NCI-H2196 (cell line): ENCODE data around the gene TP63.

Source experiments
- DNase-seq: peaks from one replicate; lab custom pipeline; 2025; ENCODE audit not compliant: unreplicated experiment; lab: John Stamatoyannopoulos, UW

TP63 gene

DNA sequence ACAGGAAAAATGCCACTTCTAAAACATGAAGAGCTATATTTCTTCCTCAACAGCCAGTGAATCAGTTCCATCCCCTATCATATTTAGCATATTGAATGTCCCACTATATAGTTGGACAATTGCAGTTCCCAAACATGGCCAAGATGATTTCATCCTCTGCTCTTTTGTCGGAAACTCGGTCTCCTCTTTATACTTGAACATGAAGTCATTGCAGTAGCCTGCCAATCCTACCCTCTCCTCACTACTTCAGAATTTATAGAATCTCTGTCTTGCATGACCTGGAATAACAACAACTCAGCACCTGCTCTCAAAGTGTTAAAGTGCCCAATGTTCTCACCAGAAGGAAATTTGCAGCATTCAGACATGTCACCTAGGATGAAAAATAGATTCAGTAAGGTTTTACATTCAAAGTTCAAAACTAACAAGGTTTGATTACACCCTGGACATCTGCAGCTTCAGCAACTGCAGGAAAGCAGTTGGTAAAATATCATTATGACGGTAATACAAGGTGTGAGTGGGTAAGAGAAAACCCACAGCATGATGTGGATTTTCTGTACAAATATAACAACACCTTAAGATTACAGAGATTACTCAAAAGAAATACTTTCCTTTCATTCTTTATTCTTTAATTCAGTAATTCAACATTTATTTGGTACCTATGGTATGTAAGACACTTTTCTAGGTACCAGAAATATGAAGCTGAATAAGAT, 52.5 kb downstream of the TP63 start:
- peak; percentile 55 for DNase-seq

DNA sequence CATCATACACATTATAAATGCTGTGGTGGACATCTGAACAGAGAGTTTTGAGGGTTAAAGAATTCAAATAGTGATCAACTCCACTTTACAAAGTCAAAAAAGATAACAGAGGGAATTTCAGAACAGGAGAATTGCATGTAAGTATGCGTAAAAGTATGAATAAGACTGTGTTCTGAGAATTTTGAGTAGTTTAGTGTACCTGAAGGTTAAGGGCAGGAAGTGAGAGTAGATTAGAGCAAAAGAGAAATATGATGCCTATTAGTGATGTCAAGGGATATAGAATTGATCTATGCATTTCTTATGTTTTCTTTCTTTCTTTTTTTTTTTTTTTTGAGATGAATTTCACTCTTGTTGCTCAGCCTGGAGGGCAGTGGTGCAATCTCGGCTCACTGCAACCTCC, 53.1 kb downstream of the TP63 start:
- DNase-seq: no peak

DNA sequence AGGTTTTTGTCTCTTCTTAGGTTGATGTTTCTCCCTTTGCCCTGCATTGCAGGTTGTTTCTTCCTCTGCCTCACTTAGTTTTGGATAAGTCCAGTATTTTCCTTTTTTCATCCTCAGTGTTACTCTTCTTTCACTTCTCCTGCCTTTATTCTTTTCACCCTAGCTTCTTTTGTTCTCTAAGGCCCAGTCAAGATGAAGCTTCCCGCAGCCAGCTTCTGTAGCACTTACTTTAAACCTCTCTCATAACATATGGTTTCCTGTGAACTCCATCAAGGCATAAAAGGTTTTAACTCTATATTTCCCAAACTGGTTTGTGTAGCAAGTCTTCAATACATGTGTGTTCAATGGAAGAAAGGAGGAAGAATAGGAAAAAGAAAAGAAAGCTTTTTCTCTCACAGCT, 54.1 kb downstream of the TP63 start:
- no peak for DNase-seq

DNA sequence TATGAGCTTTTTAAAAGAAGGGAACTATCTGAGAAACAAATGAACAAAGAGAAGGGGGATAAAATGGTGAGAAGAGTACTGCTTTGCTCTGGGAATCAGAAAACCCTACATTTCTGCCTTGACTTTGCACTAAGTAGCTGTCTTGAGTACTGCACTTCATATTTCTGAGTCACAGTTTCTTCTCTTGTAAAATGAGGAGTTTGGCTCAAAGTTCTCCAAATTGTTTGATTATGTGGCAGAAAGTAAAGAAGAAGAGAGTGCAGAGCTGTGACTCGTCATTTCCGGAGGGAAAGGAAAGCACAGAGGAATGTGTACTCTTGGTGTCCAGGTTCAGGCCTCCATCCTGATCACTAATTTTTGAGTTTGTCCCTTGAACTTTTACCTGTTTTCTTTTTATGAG, 54.7 kb downstream of the TP63 start:
- DNase-seq: no peak

DNA sequence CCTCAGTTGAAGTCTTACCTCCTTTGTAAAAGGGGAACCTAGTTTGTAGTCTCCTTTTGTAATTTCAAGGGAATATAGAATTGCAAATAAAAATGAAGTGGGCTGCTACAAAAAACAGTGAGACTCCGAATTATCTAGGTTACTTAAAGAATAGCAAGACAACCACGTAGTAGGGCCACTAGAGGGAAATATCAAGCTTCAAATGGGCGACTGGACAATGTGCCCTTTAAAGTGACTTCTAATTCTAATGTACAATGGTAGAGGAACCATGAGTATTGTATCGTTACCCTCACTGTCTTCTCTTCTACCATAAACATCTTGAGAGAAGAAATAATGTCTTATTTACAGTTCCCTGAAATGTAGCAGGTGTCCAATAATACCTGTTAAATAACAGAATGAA, 56.3 kb downstream of the TP63 start:
- no peak for DNase-seq

DNA sequence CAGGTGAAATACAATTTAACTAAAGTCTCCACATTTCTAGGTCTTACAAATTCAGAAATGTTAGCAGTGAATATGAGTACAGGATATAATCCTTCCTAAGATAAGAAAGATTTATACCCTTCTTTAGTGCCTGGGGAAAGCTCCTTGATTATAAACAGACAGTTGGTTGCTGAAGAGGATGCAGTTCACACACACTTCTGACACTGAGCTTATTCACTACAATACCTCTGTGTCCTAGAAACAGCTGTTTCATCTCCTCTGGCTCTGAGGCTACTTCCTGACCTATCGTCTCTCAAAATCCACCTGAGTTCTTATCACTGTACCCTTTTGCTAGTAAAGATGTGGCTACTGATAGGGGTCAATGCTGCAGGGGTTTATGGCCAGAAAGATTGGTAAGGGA, 57.1 kb downstream of the TP63 start:
- peak; percentile 87 for DNase-seq

DNA sequence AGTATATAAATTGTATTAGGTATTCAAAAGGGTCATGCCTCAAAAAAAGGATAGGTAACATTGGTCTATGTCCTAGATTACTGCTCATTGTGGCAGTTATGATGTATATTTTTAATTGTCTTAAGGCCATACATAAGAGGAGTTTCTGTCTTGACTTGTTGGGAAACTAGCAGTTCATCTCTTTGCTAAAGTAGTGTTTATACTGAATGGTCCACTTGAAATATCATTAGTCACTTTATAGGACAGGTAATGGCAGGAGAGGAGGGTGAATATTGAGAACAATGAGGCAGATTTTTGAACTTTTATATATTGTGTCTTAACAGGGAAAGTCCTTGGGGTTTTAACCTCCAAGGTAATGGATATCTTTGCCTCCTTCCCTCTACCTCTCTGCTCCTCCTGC, 58.4 kb downstream of the TP63 start:
- DNase-seq: no peak

DNA sequence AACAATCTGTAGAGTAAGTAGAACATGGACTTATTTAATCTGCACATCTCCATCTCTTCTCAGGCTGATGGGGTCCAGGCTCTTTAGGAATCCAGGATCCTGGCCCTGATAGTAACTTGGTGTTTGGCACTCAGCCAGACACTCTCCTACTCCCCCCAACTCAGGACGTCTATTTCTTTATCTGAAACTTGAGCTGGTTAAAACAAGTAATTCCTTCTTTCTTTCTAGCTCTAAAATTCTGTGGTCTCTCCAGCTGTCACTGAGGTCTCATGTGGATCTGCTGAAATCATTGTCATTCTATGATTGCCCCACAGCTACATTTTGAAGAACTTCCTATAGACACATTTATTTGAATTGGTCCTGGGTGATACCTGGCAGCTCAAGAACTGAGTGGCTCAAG, 59.0 kb downstream of the TP63 start:
- DNase-seq: no peak

DNA sequence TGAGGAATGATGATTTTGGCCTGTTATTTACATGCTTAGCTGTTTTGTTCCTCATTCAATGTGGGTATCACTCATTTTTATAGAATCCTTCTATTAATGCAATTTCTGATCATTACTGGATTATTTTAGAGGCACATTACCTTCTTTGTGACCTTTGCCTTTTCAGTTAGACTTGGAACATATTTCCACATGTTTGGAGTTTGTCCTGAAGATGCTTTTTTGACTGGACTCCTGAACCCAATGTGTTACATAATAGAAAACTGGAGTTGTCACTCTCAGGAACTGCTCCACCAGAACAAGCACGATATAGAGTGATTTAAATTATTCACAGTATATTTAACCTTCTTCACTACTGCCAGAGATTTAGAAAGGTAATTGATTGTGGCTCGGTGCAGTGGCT, 59.5 kb downstream of the TP63 start:
- no peak for DNase-seq

DNA sequence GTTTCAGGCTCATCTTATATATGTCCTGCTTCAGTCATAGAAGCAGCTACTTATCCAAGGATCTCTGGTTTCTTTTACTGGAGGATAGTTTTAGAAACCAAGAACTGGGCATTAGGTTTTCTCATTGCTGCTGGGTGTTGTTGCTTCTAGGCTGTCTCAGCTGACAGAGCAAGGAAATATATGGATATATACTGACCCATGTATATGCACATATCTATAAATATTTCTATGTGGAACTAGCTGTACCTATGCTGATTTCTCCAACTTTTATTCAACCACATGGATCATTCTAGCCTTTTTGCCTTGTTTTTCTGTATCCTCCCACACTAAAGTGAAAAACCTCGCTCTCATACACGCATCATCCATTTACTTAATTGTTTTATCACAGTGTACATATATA, 64.2 kb downstream of the TP63 start:
- DNase-seq: no peak

DNA sequence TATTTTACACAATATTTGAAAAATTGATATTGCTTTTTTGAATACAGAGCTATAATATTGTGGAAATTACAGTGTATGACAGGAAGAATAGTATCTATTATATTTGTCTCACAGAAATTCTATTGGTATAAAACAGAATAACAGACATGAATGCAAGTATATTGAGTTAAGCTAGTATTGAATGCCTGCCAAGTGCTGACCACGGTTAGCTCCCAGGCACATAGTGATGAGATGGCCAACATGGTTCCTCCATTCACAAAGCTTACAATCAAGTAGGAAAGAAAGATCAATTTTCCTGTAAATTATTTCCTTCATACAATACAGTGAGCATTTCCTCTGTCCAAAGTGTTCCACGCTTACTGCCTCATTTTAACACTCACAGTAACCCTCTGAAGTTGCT, 67.6 kb downstream of the TP63 start:
- DNase-seq: no peak

DNA sequence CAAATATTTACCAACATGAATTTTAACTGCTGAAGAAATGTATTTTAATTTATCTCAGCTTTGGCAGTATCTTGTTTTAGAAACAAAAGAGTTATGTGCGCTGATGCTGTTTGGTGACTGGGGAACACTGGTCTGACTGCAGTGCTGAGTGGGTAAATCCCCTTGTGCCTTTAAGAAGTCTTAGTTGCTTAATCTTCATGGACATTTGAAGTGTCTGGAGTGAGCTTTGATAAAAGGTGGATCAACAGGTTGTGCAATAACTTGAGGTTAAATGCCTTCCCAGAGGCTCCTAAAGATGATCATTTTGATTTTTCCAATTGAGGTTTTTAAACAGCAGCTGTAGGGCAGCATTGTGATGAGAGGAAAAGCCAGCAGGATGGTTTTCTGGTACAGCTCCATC, 68.7 kb downstream of the TP63 start:
- no peak for DNase-seq

DNA sequence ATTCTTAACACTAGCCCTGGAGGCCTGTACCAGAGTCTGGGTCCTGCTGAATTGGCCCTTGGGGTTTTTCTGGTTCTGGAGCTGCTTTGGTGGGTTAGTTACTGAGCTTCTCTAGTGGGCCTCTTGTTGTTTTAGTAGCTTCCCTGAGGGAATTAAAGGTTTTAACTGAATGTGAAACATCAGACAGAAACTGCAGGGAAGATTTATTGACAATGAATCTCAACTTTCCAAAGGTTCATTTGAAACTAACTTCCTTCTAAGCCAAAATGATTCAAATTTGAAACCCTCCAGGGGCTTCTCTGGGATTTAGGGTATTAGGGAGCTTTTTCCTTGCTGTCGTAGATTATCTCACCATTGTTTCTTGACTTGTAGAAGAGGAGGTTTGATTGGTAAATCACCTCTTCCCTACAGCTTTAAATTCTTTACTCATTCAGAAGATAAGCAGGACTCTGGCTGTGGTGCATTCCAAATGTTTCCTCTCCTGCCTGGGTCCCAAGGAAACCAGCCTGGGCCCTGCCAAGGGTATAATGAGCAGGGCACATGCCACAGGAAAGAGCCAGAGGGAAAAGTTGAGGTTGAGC, 71.0 kb downstream of the TP63 start:
- no peak for DNase-seq

DNA sequence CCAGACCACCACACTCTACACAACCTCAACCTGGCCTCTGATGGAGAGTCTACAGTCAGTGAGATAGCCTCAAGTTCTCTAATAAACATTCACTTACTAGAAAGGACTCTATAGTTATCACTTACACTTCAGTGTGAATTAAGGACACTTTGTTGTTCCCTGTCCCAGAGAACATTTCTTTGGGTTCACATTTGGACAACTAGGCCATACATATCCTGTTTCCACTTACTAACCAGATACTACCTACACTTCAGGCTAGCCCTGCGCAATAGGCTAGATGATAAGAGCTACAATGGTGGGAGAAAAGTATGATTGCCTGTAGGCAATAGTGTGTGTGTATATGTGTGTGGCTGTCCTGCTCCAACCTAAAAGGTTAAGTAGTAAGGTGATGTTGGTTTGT, 72.7 kb downstream of the TP63 start:
- no peak for DNase-seq

DNA sequence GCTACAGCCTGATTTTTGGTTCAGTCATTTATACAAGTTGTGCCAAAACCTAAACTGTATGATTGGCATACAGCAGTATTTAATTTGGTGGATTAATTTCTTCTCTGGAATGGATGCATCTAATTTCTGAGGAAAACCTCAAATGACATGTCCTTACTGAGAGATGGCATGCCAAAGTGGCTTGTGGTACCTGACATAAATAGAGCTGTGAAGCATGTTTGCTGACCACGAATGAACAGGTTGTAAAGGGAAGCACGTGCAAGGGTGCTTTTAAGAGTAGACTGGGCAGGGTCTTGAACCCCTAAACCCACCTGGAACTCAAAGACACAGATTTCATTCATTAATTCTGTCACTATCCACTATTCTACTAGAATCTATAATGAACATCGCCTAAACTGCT, 77.2 kb downstream of the TP63 start:
- no peak for DNase-seq

DNA sequence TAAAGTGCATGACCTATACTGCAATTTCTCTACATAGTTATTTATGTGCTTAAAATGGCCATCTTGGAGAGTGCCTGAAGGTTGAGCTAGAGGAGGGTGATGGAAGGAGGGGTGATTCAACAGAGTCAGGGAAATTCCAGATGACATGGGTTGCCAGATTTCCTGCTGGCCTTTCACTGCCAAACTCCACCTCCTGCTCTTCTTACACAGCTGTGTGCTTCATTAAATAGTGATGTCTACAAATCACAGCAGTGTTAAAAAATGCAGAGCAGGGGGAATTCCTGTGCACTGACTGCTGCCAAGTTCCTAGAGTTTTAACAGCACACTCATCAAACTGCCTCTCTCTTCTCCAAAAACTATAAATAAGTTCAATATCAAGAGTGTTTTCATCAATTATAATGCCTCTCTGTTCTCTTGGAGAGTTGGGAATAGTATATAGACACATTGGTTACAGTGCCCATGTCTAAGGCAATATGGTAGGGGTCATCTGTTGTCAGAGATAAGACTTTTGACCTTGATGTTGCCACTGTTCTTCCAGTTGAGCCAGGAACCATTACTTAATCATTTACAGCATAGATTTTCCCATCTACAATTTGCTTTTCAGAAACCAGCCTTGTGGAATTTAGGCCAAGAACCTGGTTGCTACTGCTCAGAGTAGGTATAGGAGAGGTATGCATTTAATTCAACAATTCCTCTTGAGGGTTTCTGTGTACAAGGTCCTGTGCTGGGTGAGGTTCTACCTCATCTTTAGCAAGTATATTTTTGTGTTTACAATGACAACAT, 79.6 kb downstream of the TP63 start:
- peak; percentile 54 for DNase-seq

DNA sequence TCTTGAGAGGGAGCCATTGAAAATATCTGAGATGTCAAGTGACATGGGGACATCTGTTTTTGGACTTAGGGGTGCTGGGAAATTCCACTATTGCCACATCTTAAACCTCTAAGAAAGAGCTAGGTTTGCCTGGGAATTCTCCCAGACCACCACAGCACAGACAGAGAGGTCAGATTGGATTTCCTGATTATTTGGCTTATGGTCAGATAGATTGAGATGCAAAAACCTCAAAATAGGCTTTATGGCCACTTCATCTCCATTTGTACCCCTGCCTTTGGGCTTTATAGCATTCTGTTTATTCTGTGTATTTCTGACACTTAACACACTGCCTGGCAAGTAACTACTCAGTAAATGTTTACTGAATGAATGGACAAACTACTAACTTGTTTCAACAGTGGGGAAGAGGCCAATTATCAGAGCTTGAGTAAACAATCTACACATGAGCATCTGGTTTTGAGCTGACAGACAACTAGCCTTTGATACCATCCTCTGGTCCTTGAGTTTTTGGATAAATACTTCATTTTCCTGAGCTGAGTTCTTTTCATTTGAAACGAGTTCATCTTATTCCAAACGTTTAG, 81.8 kb downstream of the TP63 start:
- peak; percentile 75 for DNase-seq

DNA sequence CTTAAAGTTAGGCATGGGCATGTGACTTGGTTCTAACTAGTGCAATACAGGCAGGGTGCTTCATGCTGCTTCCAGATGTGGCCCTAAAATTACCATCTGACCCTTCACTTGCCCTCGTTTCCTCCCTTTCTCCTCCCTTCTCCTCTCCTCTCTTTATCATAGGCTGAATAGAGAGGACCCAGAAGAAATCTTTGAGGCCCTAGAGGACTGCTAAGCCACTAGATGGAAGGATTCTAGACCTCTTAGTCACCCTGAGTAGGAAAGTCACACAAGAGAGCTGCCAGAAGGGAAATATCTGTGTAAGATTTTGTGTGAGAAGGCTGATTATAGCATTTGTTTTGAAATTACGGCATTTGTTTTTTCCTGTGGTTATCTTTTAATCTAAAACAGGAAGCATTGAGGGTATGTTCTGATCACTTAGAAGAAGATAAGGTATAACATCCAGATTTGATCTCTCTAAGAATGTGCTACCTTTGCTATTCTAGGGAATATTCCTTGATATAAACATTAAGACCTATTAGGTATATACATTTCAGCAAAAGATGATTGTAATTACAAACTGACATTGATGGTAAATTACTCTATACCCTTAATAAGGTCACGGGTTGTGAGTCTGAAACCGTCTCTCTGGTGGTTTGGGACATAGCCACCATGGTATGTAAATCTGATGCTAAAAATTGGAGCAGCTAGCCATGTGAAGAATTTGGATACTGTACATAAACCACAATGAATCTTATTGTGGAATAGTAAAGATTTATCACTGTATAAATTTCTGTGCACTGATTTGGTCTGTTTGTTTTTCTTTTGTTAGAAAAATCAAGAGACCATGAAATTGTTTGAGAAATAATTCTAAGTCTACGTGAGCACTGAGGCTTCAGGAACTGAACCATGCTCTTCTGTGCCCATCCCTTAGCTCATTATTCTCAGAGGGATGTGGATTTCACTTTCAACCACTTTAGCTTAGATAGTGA, 84.1 kb downstream of the TP63 start:
- no peak for DNase-seq

DNA sequence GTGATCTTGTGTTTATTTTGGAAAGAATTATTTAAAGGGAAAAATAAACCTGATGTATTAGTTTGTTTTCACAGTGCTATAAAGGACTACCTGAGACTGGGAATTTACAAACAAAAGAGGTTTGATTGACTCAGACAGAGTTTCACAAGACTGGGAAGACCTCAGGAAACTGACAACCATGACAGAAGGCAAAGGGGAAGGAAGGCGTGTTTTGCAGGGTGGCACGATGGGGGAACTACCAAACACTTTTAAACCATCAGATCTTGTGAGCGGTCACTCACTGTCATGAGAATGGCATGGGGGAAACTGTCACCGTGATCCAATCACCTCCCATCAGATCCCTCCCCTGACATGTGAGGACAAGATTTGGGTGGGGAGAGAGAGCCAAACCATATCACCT, 87.0 kb downstream of the TP63 start:
- DNase-seq: no peak

DNA sequence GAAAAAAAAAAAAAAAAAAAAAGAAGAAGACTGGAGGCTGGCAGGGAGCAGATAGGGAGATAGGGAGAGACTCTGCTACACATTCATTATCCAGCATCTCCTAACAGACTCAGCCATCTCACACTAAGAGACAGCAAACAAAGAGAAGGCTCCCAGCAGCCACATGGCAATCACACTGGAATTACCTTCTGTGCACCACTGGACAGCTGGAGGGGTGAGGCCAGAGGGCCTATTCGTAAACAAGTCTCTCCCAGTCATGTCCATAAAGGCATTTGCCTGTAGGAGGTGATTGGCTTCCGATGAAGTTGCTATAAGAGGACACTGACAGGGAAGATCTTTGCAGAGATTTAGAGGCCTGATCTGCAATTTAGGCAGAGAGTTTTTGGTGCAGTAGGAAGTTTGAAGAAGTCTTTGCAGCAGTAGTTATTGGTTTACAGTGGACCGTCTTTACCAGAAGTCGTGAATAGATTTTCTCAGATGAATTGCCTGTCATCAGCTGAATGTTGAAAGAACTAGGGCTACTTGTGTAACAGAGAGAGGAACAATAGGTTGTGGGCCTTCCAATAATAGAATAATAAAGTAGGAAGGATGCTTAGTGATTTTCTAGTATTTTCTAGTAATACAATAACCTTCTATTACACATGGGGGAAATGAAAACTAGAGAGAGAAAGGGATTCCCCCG, 89.7 kb downstream of the TP63 start:
- no peak for DNase-seq
